Measurements from ENCODE around the gene FKBP11. TPM values are rescaled to one million over a fixed set of nuclear protein-coding genes. Genes with fewer than 3 reads are reported as not detected.
"Not testable (repeated sequence)": the region's sequence is repeated elsewhere in the genome, so short reads cannot be mapped to it uniquely, and the experiment has no call there.

The FKBP11 gene
- total and polyA plus RNA-seq, 2 donors: 8.3 to 36.7 TPM

DNA sequence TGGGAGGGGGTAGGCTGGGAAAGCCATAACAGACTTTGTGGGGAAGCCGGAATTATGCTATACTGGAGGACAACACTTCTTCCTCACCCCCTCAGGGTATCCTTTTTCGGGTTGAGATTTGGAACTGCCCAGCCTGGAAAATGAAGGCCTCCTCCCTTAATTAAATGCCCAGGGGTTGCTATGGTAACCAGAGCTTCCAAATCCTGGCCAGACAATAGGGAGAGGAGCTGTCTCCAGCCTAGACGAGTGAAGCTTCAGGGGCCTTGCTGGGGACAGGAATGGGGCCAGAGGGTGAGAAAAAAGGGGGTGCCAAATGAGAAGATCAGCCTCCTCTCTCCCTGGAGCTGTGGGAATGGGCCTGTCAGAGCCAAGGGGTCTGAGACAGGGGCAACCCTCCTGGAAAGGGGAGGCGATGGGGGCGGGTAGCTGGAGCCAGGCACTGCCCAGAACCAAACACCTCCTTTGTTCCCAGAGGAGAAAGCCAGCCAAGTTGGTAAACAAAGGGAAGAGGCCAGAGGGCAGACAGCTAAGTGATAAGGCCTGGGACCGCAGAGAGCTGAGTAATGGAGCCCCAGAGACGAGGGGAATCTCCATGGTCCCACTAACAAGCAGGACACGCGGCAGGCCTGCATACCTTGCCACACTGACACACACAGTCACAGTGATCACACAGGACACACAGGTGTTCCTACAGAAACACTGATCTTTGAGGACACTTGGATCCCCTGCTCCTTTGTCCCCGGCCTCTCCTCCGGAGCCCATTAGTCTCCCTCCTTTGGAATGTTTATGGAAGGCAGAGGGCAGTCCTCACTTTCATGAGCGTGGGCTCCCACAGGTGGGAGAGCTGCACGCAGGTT is 41.8 kb downstream of the FKBP11 start:
- WGBS: 91% methylated on average over 13 of the region's 13 CpGs
- Histone ChIP-seq H3K9me3 (ENCODE audit: control insufficient read depth in 2 of 2, insufficient read depth in 1 of 2, low read length in 1 of 2) (no peaks in the 10 kb centered on the region), H3K4me3 (ENCODE audit: low read length in 2 of 2) (no peak overlapping the region), H3K4me1 (ENCODE audit: control insufficient read depth in 2 of 2, insufficient read depth in 2 of 2, low read length in 2 of 2) (no peaks in the 10 kb centered on the region), H3K27ac (ENCODE audit: low read depth in 1 of 2, low read length in 1 of 2) (no peak overlapping the region), H3K27me3 (ENCODE audit: control insufficient read depth in 2 of 2, insufficient read depth in 1 of 2, low read length in 1 of 2) (peaks cover 3 to 53% of the 10 kb centered on the region in 2 donors), H3K36me3 (ENCODE audit: control insufficient read depth in 2 of 2, insufficient read depth in 2 of 2, low read length in 1 of 2) (no peaks in the 10 kb centered on the region)
- DNase-seq (ENCODE audit: low read depth in 6 of 9, low spot score in 9 of 9): no peak

DNA sequence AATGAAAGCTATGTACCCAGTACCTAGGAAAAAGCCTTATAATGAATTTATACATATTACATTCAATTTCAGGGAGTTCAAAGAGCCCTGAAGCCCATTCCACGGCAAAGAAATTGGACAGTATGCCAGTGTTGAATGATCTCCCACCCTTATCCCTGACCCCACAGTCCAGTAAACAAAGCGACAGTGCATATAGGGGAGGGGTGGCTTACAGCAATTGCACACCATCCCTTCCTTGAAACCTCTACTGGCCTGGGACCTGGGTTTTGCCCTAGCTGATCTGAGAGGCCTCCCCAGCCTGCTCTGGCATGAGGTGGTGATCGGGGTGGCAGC is 42.4 kb downstream of the FKBP11 start:
- Histone ChIP-seq H3K9me3 (ENCODE audit: control insufficient read depth in 2 of 2, insufficient read depth in 1 of 2, low read length in 1 of 2) (no peaks in the 10 kb centered on the region), H3K27ac (ENCODE audit: low read depth in 1 of 2, low read length in 1 of 2) (no peak overlapping the region), H3K4me3 (ENCODE audit: low read length in 2 of 2) (no peak overlapping the region), H3K27me3 (ENCODE audit: control insufficient read depth in 2 of 2, insufficient read depth in 1 of 2, low read length in 1 of 2) (peaks cover 3 to 52% of the 10 kb centered on the region in 2 donors), H3K4me1 (ENCODE audit: control insufficient read depth in 2 of 2, insufficient read depth in 2 of 2, low read length in 2 of 2) (no peaks in the 10 kb centered on the region), H3K36me3 (ENCODE audit: control insufficient read depth in 2 of 2, insufficient read depth in 2 of 2, low read length in 1 of 2) (no peaks in the 10 kb centered on the region)
- DNase-seq (ENCODE audit: low read depth in 6 of 9, low spot score in 9 of 9): no peak
- WGBS: 97% methylated on average over 3 of the region's 3 CpGs

DNA sequence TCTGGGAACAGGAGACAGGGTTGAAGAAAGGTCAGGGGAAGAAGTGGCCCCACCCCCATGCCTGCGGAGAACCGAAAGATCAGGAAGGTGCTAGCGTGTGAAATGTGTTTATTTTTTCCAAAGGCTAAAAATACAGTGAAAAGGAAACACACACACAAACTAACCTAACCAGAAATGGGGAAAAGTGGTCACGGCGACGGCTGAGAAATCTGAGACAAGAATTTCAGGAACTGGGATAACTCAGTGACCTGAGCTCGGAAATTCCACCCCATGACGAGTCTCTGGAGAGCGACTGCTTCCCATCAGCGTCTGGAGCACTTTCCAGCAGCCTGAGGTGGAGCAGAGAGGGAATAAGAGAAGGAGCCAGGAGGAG is 43.0 kb downstream of the FKBP11 start:
- Histone ChIP-seq H3K36me3 (ENCODE audit: control insufficient read depth in 2 of 2, insufficient read depth in 2 of 2, low read length in 1 of 2) (no peaks in the 10 kb centered on the region), H3K27ac (ENCODE audit: low read depth in 1 of 2, low read length in 1 of 2) (no peak overlapping the region), H3K4me3 (ENCODE audit: low read length in 2 of 2) (no peak overlapping the region), H3K4me1 (ENCODE audit: control insufficient read depth in 2 of 2, insufficient read depth in 2 of 2, low read length in 2 of 2) (no peaks in the 10 kb centered on the region), H3K9me3 (ENCODE audit: control insufficient read depth in 2 of 2, insufficient read depth in 1 of 2, low read length in 1 of 2) (no peaks in the 10 kb centered on the region), H3K27me3 (ENCODE audit: control insufficient read depth in 2 of 2, insufficient read depth in 1 of 2, low read length in 1 of 2) (peaks cover 3 to 52% of the 10 kb centered on the region in 2 donors)
- DNase-seq (ENCODE audit: low read depth in 6 of 9, low spot score in 9 of 9): no peak
- WGBS: 18% methylated on average over 10 of the region's 10 CpGs

- no peaks in the 10 kb centered on the region for H3K4me1 ChIP-seq (ENCODE audit: control insufficient read depth in 2 of 2, insufficient read depth in 2 of 2, low read length in 2 of 2)
- DNase-seq (ENCODE audit: low read depth in 6 of 9, low spot score in 9 of 9): no peak
- 75% methylated on average over 9 of the region's 9 CpGs for WGBS
- no peak overlapping the region for H3K4me3 ChIP-seq (ENCODE audit: low read length in 2 of 2)
- peaks cover 3 to 52% of the 10 kb centered on the region in 2 donors for H3K27me3 ChIP-seq (ENCODE audit: control insufficient read depth in 2 of 2, insufficient read depth in 1 of 2, low read length in 1 of 2)
- no peaks in the 10 kb centered on the region for H3K36me3 ChIP-seq (ENCODE audit: control insufficient read depth in 2 of 2, insufficient read depth in 2 of 2, low read length in 1 of 2)
- H3K9me3 ChIP-seq (ENCODE audit: control insufficient read depth in 2 of 2, insufficient read depth in 1 of 2, low read length in 1 of 2): no peaks in the 10 kb centered on the region
- no peak overlapping the region for H3K27ac ChIP-seq (ENCODE audit: low read depth in 1 of 2, low read length in 1 of 2)
These were observed 43.5 kb downstream of the FKBP11 start for GRCh38 chr12:48881686-48882314.

DNA sequence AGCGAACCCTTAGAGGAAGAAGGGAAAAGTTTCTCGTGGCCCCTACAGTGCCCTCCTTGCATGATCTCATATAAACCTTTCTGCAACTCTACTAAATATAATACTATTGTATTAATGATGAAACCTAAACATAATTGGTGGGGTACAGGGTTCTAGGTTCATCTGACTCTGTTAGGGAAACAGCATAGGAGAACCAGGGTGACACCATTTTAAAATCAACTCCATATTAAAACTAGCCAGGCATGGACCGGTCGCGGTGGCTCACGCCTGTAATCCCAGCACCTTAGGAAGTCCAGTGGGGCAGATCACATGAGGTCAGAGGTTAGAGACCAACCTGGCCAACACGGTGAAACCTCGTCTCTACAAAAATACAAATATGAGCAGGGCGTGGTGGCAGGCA is 44.6 kb downstream of the FKBP11 start:
- no peak for DNase-seq (ENCODE audit: low read depth in 6 of 9, low spot score in 9 of 9)
- H3K36me3 ChIP-seq (ENCODE audit: control insufficient read depth in 2 of 2, insufficient read depth in 2 of 2, low read length in 1 of 2): no peaks in the 10 kb centered on the region
- no peaks in the 10 kb centered on the region for H3K9me3 ChIP-seq (ENCODE audit: control insufficient read depth in 2 of 2, insufficient read depth in 1 of 2, low read length in 1 of 2)
- no peaks in the 10 kb centered on the region for H3K4me1 ChIP-seq (ENCODE audit: control insufficient read depth in 2 of 2, insufficient read depth in 2 of 2, low read length in 2 of 2)
- 82% methylated on average over 9 of the region's 9 CpGs for WGBS
- no peak overlapping the region for H3K27ac ChIP-seq (ENCODE audit: low read depth in 1 of 2, low read length in 1 of 2)
- H3K27me3 ChIP-seq (ENCODE audit: control insufficient read depth in 2 of 2, insufficient read depth in 1 of 2, low read length in 1 of 2): peaks cover 3 to 52% of the 10 kb centered on the region in 2 donors
- no peak overlapping the region for H3K4me3 ChIP-seq (ENCODE audit: low read length in 2 of 2)

DNA sequence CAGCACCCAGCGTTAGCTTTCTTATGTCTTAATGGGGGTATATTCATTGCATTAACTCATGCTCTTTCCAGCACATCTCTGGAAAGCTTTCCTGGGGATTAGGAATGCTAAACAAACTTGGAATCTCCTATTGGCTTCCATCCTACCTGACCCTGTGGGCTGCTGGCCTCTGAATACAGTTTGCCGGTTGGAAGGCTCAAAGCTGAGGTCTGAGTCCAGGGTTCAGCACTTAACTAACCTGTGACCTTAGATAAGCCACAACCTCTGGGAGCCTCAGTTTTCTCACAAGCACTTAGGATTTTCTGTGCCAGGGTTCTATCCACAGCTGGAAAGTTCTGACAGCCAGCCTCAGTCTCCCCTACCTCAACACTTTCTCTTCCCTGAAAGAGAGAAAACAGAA is 46.7 kb downstream of the FKBP11 start:
- no peaks in the 10 kb centered on the region for H3K9me3 ChIP-seq (ENCODE audit: control insufficient read depth in 2 of 2, insufficient read depth in 1 of 2, low read length in 1 of 2)
- no peak overlapping the region for H3K27ac ChIP-seq (ENCODE audit: low read depth in 1 of 2, low read length in 1 of 2)
- DNase-seq (ENCODE audit: low read depth in 6 of 9, low spot score in 9 of 9): no peak
- H3K4me3 ChIP-seq (ENCODE audit: low read length in 2 of 2): no peak overlapping the region
- H3K27me3 ChIP-seq (ENCODE audit: control insufficient read depth in 2 of 2, insufficient read depth in 1 of 2, low read length in 1 of 2): peaks cover 3 to 45% of the 10 kb centered on the region in 2 donors
- 97% methylated on average over 2 of the region's 2 CpGs for WGBS
- no peaks in the 10 kb centered on the region for H3K4me1 ChIP-seq (ENCODE audit: control insufficient read depth in 2 of 2, insufficient read depth in 2 of 2, low read length in 2 of 2)
- H3K36me3 ChIP-seq (ENCODE audit: control insufficient read depth in 2 of 2, insufficient read depth in 2 of 2, low read length in 1 of 2): no peaks in the 10 kb centered on the region

GRCh38 chr12:48875944-48876515 is 49.3 kb downstream of the FKBP11 start:
- no peaks in the 10 kb centered on the region for H3K9me3 ChIP-seq (ENCODE audit: control insufficient read depth in 2 of 2, insufficient read depth in 1 of 2, low read length in 1 of 2)
- H3K27me3 ChIP-seq (ENCODE audit: control insufficient read depth in 2 of 2, insufficient read depth in 1 of 2, low read length in 1 of 2): peaks cover 3 to 25% of the 10 kb centered on the region in 2 donors
- H3K4me3 ChIP-seq (ENCODE audit: low read length in 2 of 2): no peak overlapping the region
- DNase-seq (ENCODE audit: low read depth in 6 of 9, low spot score in 9 of 9): no peak
- 96% methylated on average over 4 of the region's 4 CpGs for WGBS
- H3K4me1 ChIP-seq (ENCODE audit: control insufficient read depth in 2 of 2, insufficient read depth in 2 of 2, low read length in 2 of 2): no peaks in the 10 kb centered on the region
- H3K27ac ChIP-seq (ENCODE audit: low read depth in 1 of 2, low read length in 1 of 2): no peak overlapping the region
- H3K36me3 ChIP-seq (ENCODE audit: control insufficient read depth in 2 of 2, insufficient read depth in 2 of 2, low read length in 1 of 2): no peaks in the 10 kb centered on the region

DNA sequence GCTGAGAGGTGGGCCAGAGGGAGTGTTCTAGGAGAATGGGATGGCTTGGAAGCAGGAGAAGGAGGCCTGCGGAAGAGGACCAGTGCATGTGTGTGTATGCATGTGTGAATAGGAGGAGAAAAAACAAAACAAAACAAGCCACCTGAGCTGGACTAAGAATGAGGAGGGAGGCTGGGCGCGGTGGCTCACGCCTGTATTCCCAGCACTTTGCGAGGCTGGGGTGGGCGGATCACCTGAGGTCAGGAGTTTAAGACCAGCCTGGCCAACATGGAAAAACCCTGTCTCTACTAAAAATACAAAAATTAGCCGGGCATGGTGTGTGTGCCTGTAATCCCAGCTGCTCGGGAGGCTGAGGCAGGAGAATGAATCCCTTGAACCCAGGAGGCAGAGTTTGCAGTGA is 51.8 kb downstream of the FKBP11 start:
- not testable (repeated sequence) for DNase-seq (ENCODE audit: low read depth in 6 of 9, low spot score in 9 of 9); H3K9me3 ChIP-seq (ENCODE audit: control insufficient read depth in 2 of 2, insufficient read depth in 1 of 2, low read length in 1 of 2); H3K4me1 ChIP-seq (ENCODE audit: control insufficient read depth in 2 of 2, insufficient read depth in 2 of 2, low read length in 2 of 2); H3K36me3 ChIP-seq (ENCODE audit: control insufficient read depth in 2 of 2, insufficient read depth in 2 of 2, low read length in 1 of 2); H3K27ac ChIP-seq (ENCODE audit: low read depth in 1 of 2, low read length in 1 of 2); H3K27me3 ChIP-seq (ENCODE audit: control insufficient read depth in 2 of 2, insufficient read depth in 1 of 2, low read length in 1 of 2); H3K4me3 ChIP-seq (ENCODE audit: low read length in 2 of 2)
- WGBS: 90% methylated on average over 8 of the region's 8 CpGs

GRCh38 chr12:48873096-48873495 is 52.2 kb downstream of the FKBP11 start:
- no peaks in the 10 kb centered on the region for H3K9me3 ChIP-seq (ENCODE audit: control insufficient read depth in 2 of 2, insufficient read depth in 1 of 2, low read length in 1 of 2)
- WGBS: 87% methylated on average over 4 of the region's 4 CpGs
- no peak for DNase-seq (ENCODE audit: low read depth in 6 of 9, low spot score in 9 of 9)
- no peak overlapping the region for H3K4me3 ChIP-seq (ENCODE audit: low read length in 2 of 2)
- no peaks in the 10 kb centered on the region for H3K4me1 ChIP-seq (ENCODE audit: control insufficient read depth in 2 of 2, insufficient read depth in 2 of 2, low read length in 2 of 2)
- H3K27ac ChIP-seq (ENCODE audit: low read depth in 1 of 2, low read length in 1 of 2): no peak overlapping the region
- no peaks in the 10 kb centered on the region for H3K36me3 ChIP-seq (ENCODE audit: control insufficient read depth in 2 of 2, insufficient read depth in 2 of 2, low read length in 1 of 2)
- H3K27me3 ChIP-seq (ENCODE audit: control insufficient read depth in 2 of 2, insufficient read depth in 1 of 2, low read length in 1 of 2): peaks cover 0 to 8% of the 10 kb centered on the region in 2 donors

All from thymus (tissue), 11 donors.